Globus pallidus (tissue), 1 donor: Measurements from ENCODE around the gene HLA-DPB1.
A peak's percentile ranks its signal among the peaks of the same experiment; 100 is the strongest.
"Not testable (repeated sequence)": the region's sequence is repeated elsewhere in the genome, so short reads cannot be mapped to it uniquely, and the experiment has no call there.

Source experiments
- DNase-seq: peaks from one replicate; pipeline ENCODE4 v3.0.0-alpha.2; 2015; ENCODE audit warnings: low spot score

HLA-DPB1 gene

GRCh38 chr6:33071569-33071968 lies 4.2 kb upstream of the HLA-DPB1 start:
- DNase-seq = no peak

DNA sequence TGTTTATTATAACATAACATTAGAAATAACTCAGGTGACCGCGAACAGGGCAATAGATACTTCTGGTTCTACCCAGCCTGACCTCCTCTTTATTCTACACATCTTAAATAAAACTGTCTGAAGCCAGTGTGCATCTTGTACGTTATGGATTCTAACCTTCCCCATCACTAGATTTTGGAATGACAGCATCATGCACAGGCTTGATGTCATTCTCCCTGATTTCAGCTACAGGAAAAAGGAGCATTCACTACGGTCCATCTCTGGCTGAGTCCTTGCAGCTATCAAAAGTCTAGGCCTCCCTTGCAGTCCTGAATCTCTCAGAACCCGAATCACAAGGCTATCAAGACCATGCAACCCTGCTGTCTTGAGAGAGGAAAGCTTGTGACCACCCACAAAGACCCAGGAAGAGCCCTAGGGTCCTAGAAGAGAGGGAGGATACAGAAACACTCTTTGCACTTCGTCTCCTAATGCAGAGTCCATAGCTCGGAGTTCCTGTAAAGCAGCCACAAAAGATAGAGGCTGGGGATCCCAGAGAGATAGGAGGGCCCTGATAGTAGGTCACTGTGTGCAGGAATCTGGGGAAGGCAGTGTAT lies 3.2 kb upstream of the HLA-DPB1 start:
- DNase-seq = no peak

DNA sequence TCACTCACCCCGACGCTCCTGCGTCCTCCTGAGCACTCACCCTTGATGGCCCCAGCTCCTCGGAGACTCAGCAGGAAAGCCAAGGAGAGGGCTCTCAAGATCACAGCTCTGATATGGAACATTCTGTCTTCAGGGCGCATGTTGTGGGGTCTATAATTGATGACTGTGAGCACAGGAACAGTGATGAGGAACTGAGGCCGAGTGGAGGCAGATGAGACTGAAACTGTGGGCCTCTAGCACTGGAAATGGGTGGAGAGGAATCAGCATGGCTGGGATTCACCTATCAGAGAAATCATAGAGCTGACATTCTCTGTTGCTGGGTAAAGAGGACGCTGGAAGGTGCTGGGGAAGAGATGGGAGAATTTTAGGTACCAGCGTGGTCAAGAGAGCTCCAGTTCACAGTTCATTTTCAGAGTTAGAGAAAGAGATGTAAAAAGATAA lies 2.3 kb upstream of the HLA-DPB1 start, which contains the start of gene HLA-DPA1:
Gene HLA-DPA1 (minus strand): TSS at position 219 of the 441 bp plus-strand sequence.
- DNase-seq = peak; percentile 62

- DNase-seq = no peak
Measured at GRCh38 chr6:33075208-33075567, 602 bp upstream of the HLA-DPB1 start.

DNA sequence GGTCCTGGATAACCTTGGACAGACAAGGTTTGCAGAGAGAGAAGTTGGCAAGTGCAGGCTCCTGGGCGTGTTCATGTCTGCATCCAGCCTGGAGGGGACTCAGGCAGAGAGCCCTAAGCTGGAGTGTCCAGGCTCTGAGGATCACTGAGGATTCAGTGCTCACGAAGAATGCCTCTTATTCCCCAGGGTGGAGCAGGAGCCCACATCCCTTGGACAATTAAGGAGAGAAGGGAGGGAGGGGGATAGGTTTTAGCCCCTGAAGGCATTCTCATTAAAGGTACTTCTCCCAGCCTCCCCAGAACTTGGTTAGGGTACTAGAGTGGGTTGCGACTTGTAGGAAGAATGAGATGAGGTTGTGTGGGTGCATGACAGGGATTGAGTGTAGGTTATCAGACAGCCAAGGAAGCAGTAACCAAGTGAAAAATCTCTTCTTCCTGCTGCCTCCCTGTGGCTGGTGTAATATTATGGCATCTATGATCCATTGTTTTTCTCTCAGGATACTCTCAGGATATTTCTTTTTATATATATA lies 680 bp downstream of the HLA-DPB1 start:
- DNase-seq = no peak

GRCh38 chr6:33077908-33078307 lies 2.1 kb downstream of the HLA-DPB1 start:
- DNase-seq = no peak

GRCh38 chr6:33078442-33078841 lies 2.7 kb downstream of the HLA-DPB1 start:
- DNase-seq = no peak

DNA sequence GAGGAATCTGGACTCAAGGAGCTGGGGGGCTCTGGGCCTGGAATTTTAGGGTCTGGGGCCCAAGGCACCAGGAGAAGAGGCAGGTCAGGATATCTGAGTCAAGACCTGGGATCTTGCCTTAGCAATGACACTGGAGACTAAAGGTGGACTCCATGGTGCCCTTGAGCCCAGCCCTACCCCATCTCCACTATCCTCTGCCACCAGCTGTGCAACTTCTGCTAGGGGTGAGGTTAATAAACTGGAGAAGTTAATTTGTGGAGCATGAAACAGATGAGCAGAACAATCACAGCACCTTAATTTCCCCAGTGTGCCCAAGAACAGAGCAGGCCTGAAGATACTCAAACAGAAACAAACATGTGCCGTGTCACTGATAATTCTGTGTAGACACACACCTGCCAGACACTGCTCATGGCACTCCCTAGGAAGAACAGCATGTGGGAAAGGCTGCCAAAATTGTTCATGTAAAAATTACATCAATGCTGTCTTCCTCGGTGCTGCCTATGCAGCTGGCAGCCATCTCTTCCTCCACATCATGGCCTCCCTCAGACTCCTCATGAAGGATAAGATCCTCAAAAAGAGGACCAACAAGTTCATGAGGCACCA lies 3.2 kb downstream of the HLA-DPB1 start:
- DNase-seq = no peak

- no peak for DNase-seq
Measured at GRCh38 chr6:33079580-33079979, 3.8 kb downstream of the HLA-DPB1 start.

DNA sequence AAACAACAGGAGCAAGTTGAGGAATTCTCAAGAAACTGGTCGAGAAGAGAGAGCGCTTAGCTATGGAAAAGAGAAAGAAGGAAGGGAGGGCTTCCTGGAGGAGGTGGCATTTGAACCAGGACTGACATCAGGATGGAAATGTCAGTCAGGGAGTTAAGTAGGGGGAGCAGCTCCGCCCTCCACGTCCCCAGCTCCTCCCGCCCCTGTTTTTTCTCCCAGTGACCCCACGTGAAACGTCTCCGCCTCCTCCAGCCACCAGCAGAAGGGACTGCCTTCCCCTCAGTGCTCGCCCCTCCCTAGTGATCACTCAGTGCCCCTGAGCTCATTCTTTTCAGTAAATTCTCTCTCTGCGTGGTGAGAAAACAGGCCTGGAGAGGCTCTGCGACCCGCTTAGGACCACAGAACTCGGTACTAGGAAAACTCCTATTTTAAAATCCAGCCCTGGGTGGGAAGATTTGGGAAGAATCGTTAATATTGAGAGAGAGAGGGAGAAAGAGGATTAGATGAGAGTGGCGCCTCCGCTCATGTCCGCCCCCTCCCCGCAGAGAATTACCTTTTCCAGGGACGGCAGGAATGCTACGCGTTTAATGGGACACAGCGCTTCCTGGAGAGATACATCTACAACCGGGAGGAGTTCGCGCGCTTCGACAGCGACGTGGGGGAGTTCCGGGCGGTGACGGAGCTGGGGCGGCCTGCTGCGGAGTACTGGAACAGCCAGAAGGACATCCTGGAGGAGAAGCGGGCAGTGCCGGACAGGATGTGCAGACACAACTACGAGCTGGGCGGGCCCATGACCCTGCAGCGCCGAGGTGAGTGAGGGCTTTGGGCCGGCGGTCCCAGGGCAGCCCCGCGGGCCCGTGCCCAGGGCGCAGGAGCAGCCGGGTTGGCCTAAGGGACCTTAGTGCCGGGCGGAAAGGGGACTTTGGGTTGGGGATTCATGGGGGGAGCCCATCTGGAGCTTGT lies 4.6 kb downstream of the HLA-DPB1 start:
- peak; percentile 54 for DNase-seq

DNA sequence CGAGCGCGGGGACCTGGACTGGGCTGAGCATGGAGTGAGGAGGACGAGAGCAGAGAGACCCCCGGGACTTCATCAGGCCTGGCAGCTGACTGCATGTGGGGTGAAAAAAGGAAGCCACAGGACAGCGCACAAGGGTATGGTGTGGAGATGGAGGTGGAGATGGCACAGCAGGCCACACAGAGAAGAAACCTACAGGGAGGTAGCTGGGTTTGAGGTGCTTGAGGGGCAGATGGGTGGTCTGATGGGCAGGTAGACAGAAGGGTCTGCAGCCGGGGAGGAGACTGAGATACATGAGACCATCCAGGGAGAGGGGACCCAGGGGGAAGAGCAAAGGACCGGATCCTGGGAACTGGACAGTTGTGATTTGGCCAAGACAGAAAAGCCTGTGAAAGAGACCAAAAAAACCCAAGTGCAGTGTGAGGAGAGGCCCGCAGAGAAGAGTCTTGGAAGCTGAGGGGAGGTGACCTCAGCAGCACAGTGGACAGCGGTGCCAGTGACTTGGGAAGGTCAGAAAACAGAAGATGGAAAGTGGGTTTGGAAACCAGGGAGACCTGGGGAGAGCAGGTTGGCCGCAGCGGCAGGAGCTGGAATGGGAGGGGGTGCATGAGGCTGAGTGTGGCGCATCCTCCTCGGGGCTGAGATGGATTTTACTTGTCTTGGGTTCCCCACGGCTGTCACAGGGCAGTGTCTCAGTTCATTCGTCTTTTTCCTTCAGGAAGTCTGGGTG lies 5.5 kb downstream of the HLA-DPB1 start:
- no peak for DNase-seq

- no peak for DNase-seq
Measured at GRCh38 chr6:33082702-33083101, 6.9 kb downstream of the HLA-DPB1 start.

DNA sequence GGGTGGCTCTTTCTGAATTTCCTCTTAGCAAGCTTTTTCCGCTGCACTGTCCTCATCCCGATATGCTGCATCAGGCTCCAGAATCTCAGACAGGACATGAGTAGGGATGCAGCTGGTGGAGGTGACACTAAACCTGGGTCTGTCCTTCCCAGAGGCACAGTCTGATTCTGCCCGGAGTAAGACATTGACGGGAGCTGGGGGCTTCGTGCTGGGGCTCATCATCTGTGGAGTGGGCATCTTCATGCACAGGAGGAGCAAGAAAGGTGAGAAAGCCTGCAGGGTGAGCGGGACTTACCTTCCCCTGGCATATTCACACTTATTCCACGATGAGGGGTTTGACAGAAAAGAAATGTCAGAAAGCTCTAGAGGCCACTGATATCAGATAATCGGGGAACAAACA lies 9.8 kb downstream of the HLA-DPB1 start:
- DNase-seq = no peak

GRCh38 chr6:33088258-33088930 lies 12.6 kb downstream of the HLA-DPB1 start:
- no peak for DNase-seq

DNA sequence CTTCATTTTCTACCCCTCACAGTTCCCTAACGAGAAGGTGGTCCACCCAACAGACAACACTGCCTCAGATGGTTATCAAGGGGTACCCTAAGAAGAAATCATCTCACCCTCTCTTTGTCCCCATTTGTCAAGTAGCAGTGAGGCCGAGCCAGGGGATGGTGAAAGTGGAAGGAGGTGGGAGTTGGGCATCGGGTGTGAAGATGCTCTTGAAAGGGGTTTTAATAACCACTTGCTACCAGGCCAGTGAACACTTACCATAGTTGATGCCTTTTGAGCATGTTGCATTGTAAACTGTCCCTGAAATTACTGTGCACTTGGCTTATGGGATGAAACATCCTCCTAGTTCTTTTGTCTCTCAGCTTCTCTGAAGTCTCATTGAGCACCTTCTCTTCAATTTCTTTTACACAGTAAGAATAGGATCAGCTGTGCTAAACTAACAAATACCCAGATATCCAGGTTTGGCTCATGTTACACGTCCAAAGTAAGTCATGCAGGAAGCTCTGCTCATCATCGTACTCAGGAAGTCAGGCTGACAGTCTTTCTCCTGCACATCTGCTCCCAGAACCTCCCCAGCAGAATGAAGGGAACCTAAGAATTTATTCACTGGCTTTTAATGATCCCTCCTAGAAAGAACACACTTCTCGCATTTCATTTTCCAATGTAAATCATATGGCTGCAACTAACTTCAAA lies 13.3 kb downstream of the HLA-DPB1 start:
- DNase-seq = no peak

GRCh38 chr6:33091957-33092356 lies 16.2 kb downstream of the HLA-DPB1 start:
- DNase-seq = no peak

DNA sequence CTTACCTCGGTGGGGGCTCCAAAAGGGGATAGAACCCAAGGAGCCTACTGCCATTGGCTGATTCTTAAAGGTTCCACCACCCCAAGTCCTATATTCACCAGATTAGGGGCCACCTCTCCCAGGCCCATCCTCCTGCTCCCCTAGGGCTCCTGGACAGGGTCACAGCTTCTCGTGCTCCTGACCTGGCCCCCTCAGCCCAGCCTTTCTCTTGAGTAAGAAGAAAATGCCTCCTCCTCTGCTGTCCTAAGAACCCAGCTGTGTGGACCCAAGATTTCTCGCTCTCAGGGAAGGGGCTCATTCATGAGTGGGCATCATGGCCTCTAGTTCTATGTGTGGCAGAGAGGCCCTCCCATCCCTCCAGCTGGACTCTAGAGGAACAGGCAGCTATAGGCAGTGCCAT lies 16.6 kb downstream of the HLA-DPB1 start:
- no peak for DNase-seq

DNA sequence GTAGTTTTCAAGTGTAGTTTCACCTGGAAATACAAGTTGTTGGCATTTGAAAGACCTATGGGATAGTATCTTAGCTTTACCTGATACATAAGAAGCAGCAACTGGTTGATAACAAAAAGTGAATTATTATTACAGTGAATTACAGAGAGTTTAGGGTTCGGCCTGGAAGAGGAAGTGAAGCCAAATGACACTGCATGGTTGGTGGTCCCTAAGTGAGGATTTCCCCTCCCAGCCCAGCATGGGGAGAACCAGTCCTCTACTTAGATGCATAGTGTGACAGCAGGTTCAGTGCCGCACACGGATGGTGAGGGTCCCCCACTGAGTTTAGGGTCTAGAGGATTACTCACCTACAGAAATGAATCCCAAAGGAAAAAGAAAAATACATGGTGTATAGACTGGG lies 18.1 kb downstream of the HLA-DPB1 start:
- no peak for DNase-seq

DNA sequence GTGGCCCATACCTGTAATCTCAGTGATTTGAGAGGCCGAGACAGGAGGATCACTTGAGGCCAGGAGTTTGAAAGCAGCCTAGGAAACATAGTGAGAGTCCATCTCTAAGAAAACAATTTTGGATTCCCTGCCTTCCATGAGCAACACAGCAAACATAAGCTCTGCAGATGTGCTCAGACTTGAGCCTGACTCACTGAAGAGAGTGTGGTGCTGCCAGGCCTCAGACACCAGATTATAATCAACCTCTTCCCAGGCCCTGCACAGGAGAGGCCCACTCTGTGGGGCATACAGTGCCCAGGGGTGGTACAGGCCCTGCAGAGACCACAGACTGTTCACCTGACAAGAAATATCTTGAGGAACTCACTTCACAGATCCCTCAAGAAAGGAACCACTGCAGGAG lies 19.9 kb downstream of the HLA-DPB1 start:
- DNase-seq = no peak

- not testable (repeated sequence) for DNase-seq
Measured at GRCh38 chr6:33101121-33101737, 25.4 kb downstream of the HLA-DPB1 start.
